Calu3 (cell line): ENCODE data around the gene C16orf92. TPM values are rescaled to one million over a fixed set of nuclear protein-coding genes. Genes with fewer than 3 reads are reported as not detected.

Experiments used
- BruUV-seq: library from RNA; stranded (reverse); fragments of 400-500 nt; replicated peaks from 2 replicates; lab custom pipeline; 2021; lab: Mats Ljungman, UMichigan
- CTCF ChIA-PET: fragments of 300-600 bp; sonication (Branson Sonifier 250); formaldehyde crosslinking; loops from one replicate; lab custom pipeline; 2022; ENCODE audit warnings: antibody characterized with exemption; lab: Charles Lee
- DNase-seq: peaks from one replicate; pipeline ENCODE4 v3.0.0; 2022
- H3K27ac Mint-ChIP-seq: one replicate; pipeline ENCODE4 v1.8.0; 2022; ENCODE audit warnings: mixed read lengths; ENCODE audit not compliant: unreplicated experiment
- H3K27me3 Mint-ChIP-seq: one replicate; pipeline ENCODE4 v1.8.0; 2022; ENCODE audit warnings: mixed read lengths; ENCODE audit not compliant: unreplicated experiment
- H3K36me3 Mint-ChIP-seq: one replicate; pipeline ENCODE4 v1.8.0; 2022; ENCODE audit warnings: mild to moderate bottlenecking, moderate library complexity, mixed read lengths; ENCODE audit not compliant: insufficient read depth, unreplicated experiment
- H3K4me1 Mint-ChIP-seq: one replicate; pipeline ENCODE4 v1.8.0; 2022; ENCODE audit warnings: mild to moderate bottlenecking, low read depth, mixed read lengths; ENCODE audit not compliant: unreplicated experiment
- H3K4me3 Mint-ChIP-seq: one replicate; pipeline ENCODE4 v1.8.0; 2022; ENCODE audit warnings: mild to moderate bottlenecking, low read depth, moderate library complexity, mixed read lengths; ENCODE audit not compliant: unreplicated experiment
- H3K9me3 Mint-ChIP-seq: one replicate; pipeline ENCODE4 v1.8.0; 2022; ENCODE audit warnings: low read depth, mixed read lengths; ENCODE audit not compliant: unreplicated experiment
- CTCF ChIP-seq: fragments of 200-600 bp; IDR thresholded peaks from one replicate; pipeline ENCODE4 v1.8.0; 2022; ENCODE audit warnings: antibody characterized with exemption; ENCODE audit not compliant: unreplicated experiment
- intact Hi-C: fragments of 100-400 bp; cut with micrococcal nuclease; formaldehyde crosslinking; loops from one replicate; pipeline ENCODE4 v1.10.0; 2022; ENCODE audit not compliant: unreplicated experiment
- total RNA-seq: library from RNA; stranded (reverse); gene quantifications from 2 replicates; pipeline ENCODE4 v1.2.3, GENCODE V29; 2022

Gene C16orf92
- total RNA-seq, 1 experiment from 2014 or later, result not detected

DNA sequence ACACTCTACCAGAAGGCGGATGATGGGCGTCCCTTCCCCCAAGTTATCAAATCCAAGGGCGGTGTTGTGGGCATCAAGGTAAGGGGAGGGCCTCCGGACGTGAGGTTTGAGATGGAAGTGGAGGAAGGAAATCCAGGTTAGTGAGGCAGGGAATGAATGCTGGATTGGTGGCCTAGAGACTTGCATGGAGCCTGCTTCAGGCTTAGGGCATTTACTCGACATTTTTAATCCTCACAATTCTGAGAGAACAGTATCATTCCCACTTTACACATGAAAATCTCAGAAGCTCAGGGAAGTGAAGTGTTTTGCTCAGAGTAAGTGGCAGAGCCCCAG is 44.6 kb downstream of the C16orf92 start:
- H3K9me3 Mint-ChIP-seq, result no peaks in the 10 kb centered on the region
- intact Hi-C loops, result no loop called here
- H3K4me3 Mint-ChIP-seq, result peak overlapping the region; percentile 83
- H3K27me3 Mint-ChIP-seq, result no peaks in the 10 kb centered on the region
- peak overlapping the region; percentile 87 for H3K27ac Mint-ChIP-seq
- H3K4me1 Mint-ChIP-seq, result peaks cover 39% of the 10 kb centered on the region
- no peak for TF ChIP-seq CTCF
- CTCF ChIA-PET, result interaction anchor here (3.3 kb wide), 1 partner anchor 25 kb away, joined by 20 read pairs; the partner anchor contains the start of gene TBX6
- peaks cover 92% of the 10 kb centered on the region for H3K36me3 Mint-ChIP-seq
- no peak for DNase-seq
- BruUV-seq, result no TSS peak

- Mint-ChIP-seq H3K27me3 (no peaks in the 10 kb centered on the region), H3K9me3 (no peaks in the 10 kb centered on the region), H3K36me3 (peaks cover 98% of the 10 kb centered on the region), H3K4me3 (peak overlapping the region; percentile 40), H3K27ac (peak overlapping the region; percentile 60), H3K4me1 (peaks cover 37% of the 10 kb centered on the region)
- DNase-seq, result no peak
- TF ChIP-seq CTCF, result no peak
- BruUV-seq, result no TSS peak
- intact Hi-C loops, result no loop called here
- CTCF ChIA-PET, result interaction anchor here (1.1 kb wide), 1 partner anchor 11 kb away, joined by 4 read pairs; no protein-coding TSS in a partner anchor
Observed at GRCh38 chr16:30068333-30068732, 45.3 kb downstream of the C16orf92 start.

- peak overlapping the region; percentile 40 for H3K4me3 Mint-ChIP-seq
Observed at GRCh38 chr16:30068750-30069610, 46.0 kb downstream of the C16orf92 start.

More at GRCh38 chr16:30068750-30069610, 46.0 kb downstream of the C16orf92 start:
- CTCF ChIA-PET, result interaction anchor here (1.1 kb wide), 1 partner anchor 11 kb away, joined by 4 read pairs; no protein-coding TSS in a partner anchor
- Mint-ChIP-seq H3K27ac (peak overlapping the region; percentile 67), H3K9me3 (no peaks in the 10 kb centered on the region), H3K36me3 (peaks cover 97% of the 10 kb centered on the region), H3K27me3 (no peaks in the 10 kb centered on the region), H3K4me1 (peaks cover 31% of the 10 kb centered on the region)
- no TSS peak for BruUV-seq
- intact Hi-C loops, result no loop called here
- TF ChIP-seq CTCF, result peak; percentile 82
- peak; percentile 70 for DNase-seq
